Myocyte (in vitro differentiated cells): ENCODE results near the gene UBA6. TPM values are rescaled to one million over a fixed set of nuclear protein-coding genes. Genes with fewer than 3 reads are reported as not detected.
"Not testable (repeated sequence)": the region's sequence is repeated elsewhere in the genome, so short reads cannot be mapped to it uniquely, and the experiment has no call there.

Experiments
- DNase-seq: peaks from one replicate; pipeline ENCODE4 v3.0.0-alpha.2; 2012; ENCODE audit warnings: low read depth
- polyA plus RNA-seq: library from polyadenylated mRNA; unstranded; fragments of >200 nt; gene quantifications from one replicate; pipeline ENCODE4 v1.2.1, GENCODE V29; 2012; ENCODE audit warnings: missing spikeins
- total RNA-seq: library from RNA; depleted of rRNA; stranded (reverse); fragments of >200 nt; gene quantifications from 2 replicates; pipeline ENCODE4 v1.2.3, GENCODE V29; 2014

UBA6 gene
- 80.1 and 140 TPM in 2 replicates for total RNA-seq
- polyA plus RNA-seq, result 15.9 TPM

DNA sequence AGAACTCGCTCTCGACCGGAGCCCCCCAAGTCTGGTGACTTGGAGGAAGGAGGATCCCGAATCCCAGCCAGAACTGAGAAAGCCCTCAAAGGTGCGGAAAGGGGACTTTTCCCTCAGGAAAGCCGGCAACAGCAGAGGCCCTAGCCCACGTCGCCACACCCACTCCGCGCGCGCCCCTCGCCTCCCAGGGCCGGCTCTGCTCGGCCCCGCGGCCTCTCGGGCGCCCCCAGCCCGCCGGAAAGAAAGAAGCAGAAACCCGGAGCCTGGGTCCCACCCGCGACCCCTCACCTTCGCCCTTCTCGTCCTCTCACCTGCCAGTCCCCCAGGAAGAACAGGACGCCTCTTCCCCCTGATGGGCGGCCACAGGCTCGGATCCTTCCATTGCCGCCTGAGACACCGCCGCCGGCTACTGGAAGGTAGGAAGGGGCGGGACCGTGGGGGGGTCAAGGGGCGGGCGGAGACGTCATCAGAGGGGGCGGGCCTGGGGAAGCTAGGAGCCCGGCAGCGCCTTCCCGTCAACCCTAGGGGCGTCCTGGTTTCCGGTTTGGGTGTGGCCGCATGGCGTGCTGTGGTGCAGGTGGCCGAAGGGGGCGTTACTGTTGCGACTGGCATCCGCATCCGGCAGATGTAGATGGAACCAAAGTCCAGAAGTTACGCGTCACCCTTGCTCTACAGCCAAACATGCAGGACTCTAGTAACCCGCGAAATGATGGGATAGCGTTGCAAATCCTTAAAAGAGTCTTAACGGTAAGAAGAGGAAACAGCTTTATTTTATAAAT, at the start of gene UBA6:
UBA6 (minus strand) TSS at position 418 of the 779 bp plus-strand sequence; CDS start at position 382, 36 bp downstream.
- peak; percentile 97 for DNase-seq

- DNase-seq, result no peak
These were observed 49.7 kb upstream of the UBA6 start for GRCh38 chr4:67750691-67751090.

DNA sequence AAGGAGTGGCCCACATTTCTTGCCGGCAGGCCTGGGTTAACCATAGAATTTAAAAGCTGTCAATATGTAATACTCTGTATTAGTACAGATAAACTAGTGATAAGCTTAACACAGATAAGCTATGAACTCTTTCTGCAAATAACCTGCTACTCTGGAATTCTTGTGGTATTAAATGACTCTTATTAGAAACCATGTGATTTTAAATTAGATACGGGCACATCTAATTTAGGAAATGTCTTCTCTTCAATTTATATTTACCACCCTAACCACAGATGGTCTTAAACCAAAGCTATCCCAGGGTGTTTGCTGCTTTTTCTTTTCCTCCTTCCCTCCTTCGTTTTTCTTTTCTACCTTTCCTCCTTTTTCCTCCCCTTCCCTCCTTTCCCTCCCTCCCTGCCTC, 48.3 kb upstream of the UBA6 start:
- DNase-seq, result peak; percentile 20

GRCh38 chr4:67746797-67747495, 46.0 kb upstream of the UBA6 start:
- DNase-seq, result peak; percentile 66

DNA sequence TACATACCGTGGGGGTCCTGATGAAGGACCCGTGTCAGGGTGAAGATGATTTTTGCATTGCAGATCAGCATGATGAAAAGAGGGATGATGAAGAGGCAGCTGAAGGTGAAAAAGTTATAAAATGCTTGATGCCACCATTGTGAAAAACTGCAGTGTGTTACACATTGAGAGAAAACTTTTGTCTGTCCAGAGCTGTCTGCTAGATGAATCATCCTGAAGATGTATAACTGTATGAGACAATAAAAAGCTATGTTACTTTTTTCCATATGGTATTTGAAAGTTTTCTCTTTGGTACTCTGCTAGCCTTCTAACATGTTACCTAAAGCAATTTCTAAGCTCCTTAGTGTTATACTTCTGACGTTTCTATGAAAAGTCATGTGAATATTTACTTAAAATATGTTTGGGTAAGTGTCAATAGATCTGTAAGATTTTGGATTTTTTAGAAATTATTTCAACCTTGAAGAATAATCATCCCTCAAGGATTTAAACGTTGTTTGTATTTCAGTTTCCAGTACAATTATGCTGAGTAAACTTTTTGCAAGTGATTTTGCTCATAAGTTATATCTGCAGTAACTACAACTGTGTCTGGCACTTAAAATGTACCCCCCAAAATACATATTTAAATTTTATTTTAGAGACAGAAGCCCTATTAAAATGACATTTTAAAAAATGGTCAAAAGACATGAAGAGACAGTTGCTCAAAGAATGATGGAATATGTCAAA, 43.8 kb upstream of the UBA6 start:
- DNase-seq, result no peak

GRCh38 chr4:67743194-67743593, 42.2 kb upstream of the UBA6 start:
- DNase-seq, result no peak

DNA sequence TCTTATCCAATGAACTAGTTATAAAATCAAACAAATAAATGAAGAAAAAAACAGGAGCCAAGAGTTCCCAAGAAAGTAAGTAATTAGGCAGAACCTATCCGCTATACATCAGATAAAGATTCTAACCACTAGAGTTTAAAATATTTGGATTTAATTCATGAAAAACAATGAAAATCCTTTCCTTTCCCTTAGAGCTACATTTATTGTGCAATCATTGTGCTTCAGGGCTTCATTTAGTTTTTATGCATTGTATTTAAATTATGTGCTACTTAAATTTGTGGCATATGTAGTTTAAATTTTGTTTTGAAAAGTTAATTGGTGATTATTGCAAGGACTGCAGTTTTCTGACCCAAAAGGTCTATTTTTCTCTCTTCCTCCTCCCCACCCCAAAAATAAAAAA, 35.3 kb upstream of the UBA6 start:
- no peak for DNase-seq

GRCh38 chr4:67735325-67735724, 34.4 kb upstream of the UBA6 start:
- no peak for DNase-seq

GRCh38 chr4:67730511-67730910, 29.6 kb upstream of the UBA6 start:
- DNase-seq, result not testable (repeated sequence)

DNA sequence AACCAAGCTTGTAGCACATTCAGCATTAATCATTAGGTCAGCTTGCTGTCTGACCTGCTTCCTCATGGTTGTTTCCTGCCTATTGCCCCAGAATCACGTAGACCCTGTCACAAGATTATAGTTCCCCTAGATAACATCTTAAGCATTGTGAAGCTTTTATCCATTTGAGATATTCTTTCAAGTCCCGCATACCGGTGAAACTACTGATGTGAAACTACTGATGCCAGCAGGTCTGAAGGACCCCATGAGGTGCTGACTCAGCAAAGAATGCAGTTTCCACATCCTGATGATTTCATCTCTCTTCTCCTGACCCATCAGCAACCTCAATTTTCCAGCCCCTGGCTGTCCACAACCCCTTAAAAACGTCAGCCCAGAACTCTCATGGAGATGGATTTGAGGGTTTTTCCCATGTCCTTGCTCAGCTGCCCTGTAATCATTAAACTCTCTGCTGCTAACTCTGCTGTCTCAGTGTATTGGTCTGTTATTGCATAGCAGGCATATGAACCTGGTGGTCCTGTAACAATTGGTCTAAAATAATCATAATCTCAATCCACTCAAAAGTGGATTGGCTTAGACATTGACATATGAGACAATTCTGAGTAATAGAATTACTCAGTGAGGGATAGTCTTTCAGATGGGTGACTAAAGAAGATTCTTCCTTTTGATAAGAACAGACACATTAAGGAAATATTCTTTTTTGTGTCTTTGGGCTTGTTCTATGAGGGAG, 26.3 kb upstream of the UBA6 start:
- no peak for DNase-seq

DNA sequence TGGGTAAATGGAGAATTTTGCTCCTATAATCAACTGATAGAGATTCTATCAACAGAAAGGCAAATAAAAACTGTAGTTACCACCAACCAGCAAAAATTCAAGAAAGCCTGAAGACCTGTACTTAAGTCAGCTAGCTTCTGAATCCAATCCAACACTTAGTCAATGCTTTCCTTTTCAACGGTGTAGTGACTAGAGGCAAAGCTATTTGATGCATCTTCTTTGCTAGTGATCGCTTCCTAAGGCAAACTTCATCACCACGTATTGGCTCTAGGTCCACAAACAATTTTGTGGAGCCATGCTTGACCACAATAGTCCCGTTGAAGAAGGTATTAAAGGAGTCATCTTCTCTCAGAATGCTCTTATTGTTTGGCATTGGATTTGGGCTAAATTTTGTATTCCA, 25.0 kb upstream of the UBA6 start:
- no peak for DNase-seq

GRCh38 chr4:67725132-67725531, 24.2 kb upstream of the UBA6 start:
- DNase-seq, result no peak

DNA sequence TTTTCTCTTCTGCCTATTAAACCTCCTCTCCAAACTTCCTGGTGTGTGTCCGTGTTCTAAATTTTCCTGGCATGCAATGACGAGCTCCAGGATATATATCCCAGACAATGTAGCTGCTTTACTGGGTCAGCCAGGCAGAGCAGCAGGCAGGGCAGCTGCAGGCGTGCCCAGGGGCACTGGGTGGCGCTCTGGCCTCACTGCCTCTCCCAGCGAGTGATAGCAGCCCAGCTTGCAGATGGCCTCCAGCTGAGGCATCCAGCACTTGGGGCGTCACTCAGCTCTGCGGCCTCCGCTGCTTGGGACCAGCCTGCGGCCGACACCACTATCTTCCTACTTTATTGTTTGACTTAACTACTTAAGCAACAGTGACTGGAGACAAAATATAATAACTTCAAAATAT, 23.0 kb upstream of the UBA6 start:
- no peak for DNase-seq

GRCh38 chr4:67723341-67723740, 22.4 kb upstream of the UBA6 start:
- no peak for DNase-seq

GRCh38 chr4:67721770-67722597, 21.0 kb upstream of the UBA6 start:
- no peak for DNase-seq

GRCh38 chr4:67721315-67721769, 20.4 kb upstream of the UBA6 start:
- no peak for DNase-seq

DNA sequence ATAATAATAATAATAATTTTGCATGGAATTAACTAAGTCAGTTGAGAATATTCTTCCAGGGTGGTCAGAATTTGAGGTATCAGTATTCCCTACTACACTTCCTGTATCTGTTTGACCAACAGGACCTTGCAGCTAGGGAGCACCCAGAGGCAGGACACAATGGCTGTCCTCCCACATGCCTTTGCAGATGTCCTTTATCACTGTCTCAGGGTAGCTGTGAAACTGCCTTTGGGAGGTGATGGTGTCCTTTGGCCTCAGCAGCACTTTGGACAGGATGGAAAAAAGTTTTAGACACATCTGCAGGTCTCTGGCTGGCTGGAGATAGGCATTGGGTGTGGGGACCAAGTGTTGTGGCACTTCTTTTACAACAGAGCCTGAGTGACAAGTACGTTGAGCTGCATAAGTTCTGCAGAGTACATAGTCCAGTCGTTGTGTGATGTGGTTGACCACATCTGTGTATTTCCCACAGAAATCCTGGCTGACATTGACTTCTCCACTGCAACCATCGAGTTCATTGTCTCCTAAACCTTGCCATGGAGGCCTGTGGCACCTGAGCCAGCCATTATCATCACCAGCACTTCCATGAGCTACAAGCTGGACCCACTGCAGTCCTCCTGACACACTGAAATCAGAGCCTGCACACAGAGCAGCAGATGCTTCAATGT, 19.1 kb upstream of the UBA6 start:
- DNase-seq, result no peak

DNA sequence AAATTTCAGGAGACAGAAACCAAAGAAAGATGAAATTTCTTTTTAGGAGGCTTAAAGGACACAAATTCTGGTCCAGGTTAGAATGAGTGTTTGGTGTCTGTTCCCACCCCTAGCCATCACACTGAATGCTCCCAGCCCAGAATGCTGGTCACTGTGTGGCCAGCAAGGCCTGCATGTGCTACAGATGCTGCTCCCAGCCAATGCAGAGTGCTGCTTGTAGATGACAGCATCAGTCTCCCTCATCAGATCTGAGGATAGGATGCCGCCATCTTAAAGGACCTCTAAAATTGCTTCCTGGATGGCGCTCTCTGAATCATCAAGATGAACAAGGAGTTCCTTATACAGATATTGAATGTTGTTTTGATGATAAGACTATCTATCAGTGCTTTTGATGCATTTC, 17.9 kb upstream of the UBA6 start:
- no peak for DNase-seq

DNA sequence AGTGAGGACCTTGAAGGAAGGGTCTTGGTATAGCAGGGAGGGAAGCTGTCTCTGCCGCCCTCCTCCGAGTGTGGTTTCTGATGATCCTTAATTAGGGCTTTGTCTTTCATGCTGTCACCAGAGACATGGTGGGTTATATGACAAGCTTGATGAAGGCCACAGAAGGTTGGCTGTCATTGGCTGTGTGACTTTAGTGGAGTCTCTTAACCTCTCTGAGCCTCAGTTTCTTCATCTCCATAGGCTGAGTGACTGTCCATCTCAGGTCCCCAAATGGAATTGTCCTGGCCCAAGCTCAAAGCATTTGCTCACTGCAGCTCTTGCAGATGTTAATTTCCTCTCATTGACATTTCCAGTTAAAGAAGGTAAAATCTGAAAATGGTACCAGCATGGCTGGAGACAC, 16.6 kb upstream of the UBA6 start:
- no peak for DNase-seq

DNA sequence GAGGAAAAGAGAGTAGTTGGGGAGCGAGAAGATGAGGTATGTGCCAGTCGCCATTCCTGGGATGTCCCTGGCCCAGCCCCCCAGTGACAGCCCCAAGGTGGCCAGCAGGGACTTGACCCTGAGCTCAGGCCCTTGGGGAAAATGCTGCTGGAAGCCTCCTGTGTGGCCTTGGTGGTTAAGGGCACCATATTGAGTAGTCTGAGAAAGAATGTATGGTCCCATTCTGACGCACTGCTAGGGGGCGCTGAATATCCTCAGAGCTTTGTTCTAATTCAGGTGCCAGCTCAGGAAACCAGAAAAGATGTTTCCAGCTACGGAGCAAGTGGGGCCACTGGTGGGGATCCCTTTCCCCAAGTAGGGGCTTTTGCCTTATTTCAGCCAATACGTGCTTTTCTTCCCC, 14.0 kb upstream of the UBA6 start:
- no peak for DNase-seq
